Body of pancreas (tissue), 4 donors: ENCODE measurements around the gene MYO6. TPM values are rescaled to one million over a fixed set of nuclear protein-coding genes. Genes with fewer than 3 reads are reported as not detected.

Experiments used
- ATAC-seq: fragments of 150-250 bp; one replicate; pipeline ENCODE4 v1.9.1; 2016
- DNase-seq, 4 donors: peaks; one replicate each; pipeline ENCODE4 v3.0.0-alpha.2; 2019
- H3K27ac ChIP-seq, 4 donors: fragments of 200-600 bp; sonication (generic); 1 replicate in 3 of 4; 2 replicates in 1 of 4; pipeline versions ENCODE4 v1.5.1 to v1.6.1; 2016 to 2019; ENCODE audit warnings: mild to moderate bottlenecking in 1 of 4, mixed read lengths in 1 of 4, moderate library complexity in 1 of 4
- H3K27me3 ChIP-seq, 2 donors: fragments of 200-600 bp; sonication (generic); one replicate each; pipeline ENCODE4 v1.6.0; 2016; ENCODE audit warnings: mild to moderate bottlenecking in 1 of 2
- H3K36me3 ChIP-seq, 2 donors: fragments of 200-600 bp; sonication (generic); replicated peaks in 1 of 2; 2 replicates each; pipeline ENCODE4 v1.5.1; 2016; ENCODE audit warnings: low read depth in 2 of 2; ENCODE audit not compliant: insufficient read depth in 1 of 2
- H3K4me1 ChIP-seq: fragments of 200-600 bp; sonication (generic); one replicate; pipeline ENCODE4 v1.6.0; 2016
- H3K4me3 ChIP-seq, 2 donors: fragments of 200-600 bp; sonication (generic); 1 replicate in 1 of 2; 2 replicates in 1 of 2; pipeline ENCODE4 v1.5.1; 2016 to 2019
- H3K9me3 ChIP-seq, 3 donors: fragments of 200-600 bp; sonication (generic); 1 replicate in 2 of 3; 2 replicates in 1 of 3; pipeline ENCODE4 v1.5.1; 2016
- POLR2A ChIP-seq, 3 donors: fragments of 450-650 bp; IDR thresholded peaks; one replicate each; pipeline ENCODE4 v1.6.1; 2016; ENCODE audit warnings: antibody characterized with exemption in 3 of 3, mild to moderate bottlenecking in 2 of 3
- WGBS, 2 donors: methylation state at CpG; one replicate each; pipeline ENCODE4 v1.1.5; 2017; 5-methylcytosine and 5-hydroxymethylcytosine counted together
- intact Hi-C: fragments of 100-400 bp; cut with DNase I; formaldehyde crosslinking; loops from one replicate; pipeline ENCODE4 v1.15.1; 2023
- total RNA-seq, 2 donors: library from RNA; depleted of rRNA; stranded (reverse); fragments of >200 nt; gene quantifications; one replicate each; pipeline ENCODE4 v1.1.0, GENCODE V29; 2016
- TF ChIP-seq, protein P1 (sequence below), 7 experiments: fragments of 450-650 bp in 4 of 7; fragments of 200-600 bp in 3 of 7; sonication (generic) in 3 of 7; IDR thresholded peaks; one replicate each; pipeline ENCODE4 v1.5.1; 2016 to 2019; ENCODE audit warnings: antibody characterized with exemption in 7 of 7

MYO6 gene
- total RNA-seq, 2 donors from 2014 or later: 21.0 to 29.7 TPM

- Histone ChIP-seq H3K4me3 (no peak overlapping the region), H3K27ac (no peak overlapping the region), H3K36me3 (peaks cover 0 to 2% of the 10 kb centered on the region in 2 donors), H3K9me3 (no peaks in the 10 kb centered on the region), H3K4me1 (no peaks in the 10 kb centered on the region), H3K27me3 (no peaks in the 10 kb centered on the region)
- intact Hi-C loops: no loop called here
- DNase-seq: no peak
- no peak for ATAC-seq
- TF ChIP-seq POLR2A (IDR thresholded peaks at IDR 0.05): no peak
- TF ChIP-seq, protein P1, sequence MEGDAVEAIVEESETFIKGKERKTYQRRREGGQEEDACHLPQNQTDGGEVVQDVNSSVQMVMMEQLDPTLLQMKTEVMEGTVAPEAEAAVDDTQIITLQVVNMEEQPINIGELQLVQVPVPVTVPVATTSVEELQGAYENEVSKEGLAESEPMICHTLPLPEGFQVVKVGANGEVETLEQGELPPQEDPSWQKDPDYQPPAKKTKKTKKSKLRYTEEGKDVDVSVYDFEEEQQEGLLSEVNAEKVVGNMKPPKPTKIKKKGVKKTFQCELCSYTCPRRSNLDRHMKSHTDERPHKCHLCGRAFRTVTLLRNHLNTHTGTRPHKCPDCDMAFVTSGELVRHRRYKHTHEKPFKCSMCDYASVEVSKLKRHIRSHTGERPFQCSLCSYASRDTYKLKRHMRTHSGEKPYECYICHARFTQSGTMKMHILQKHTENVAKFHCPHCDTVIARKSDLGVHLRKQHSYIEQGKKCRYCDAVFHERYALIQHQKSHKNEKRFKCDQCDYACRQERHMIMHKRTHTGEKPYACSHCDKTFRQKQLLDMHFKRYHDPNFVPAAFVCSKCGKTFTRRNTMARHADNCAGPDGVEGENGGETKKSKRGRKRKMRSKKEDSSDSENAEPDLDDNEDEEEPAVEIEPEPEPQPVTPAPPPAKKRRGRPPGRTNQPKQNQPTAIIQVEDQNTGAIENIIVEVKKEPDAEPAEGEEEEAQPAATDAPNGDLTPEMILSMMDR (IDR thresholded peaks at IDR 0.05): no peak
Observed at GRCh38 chr6:75824160-75824559, 75.1 kb downstream of the MYO6 start.

- Histone ChIP-seq H3K36me3 (no peaks in the 10 kb centered on the region), H3K4me1 (no peaks in the 10 kb centered on the region), H3K9me3 (no peaks in the 10 kb centered on the region), H3K27ac (no peak overlapping the region), H3K27me3 (no peaks in the 10 kb centered on the region), H3K4me3 (no peak overlapping the region)
- intact Hi-C loops: no loop called here
- TF ChIP-seq, protein P1 (IDR thresholded peaks at IDR 0.05): no peak
- TF ChIP-seq POLR2A (IDR thresholded peaks at IDR 0.05): no peak
- WGBS, 2 donors: 100% methylated on average over 1 of the region's 1 CpG
- no peak for ATAC-seq
- no peak for DNase-seq
Observed at GRCh38 chr6:75827163-75827562, 78.1 kb downstream of the MYO6 start.

- H3K27ac ChIP-seq: no peak overlapping the region
- DNase-seq (no peak), ATAC-seq (no peak)
- intact Hi-C loops: no loop called here
- TF ChIP-seq, protein P1 (IDR thresholded peaks at IDR 0.05): no peak
- TF ChIP-seq POLR2A (IDR thresholded peaks at IDR 0.05): no peak
- H3K27me3 ChIP-seq: no peaks in the 10 kb centered on the region
- peaks cover 0 to 3% of the 10 kb centered on the region in 2 donors for H3K36me3 ChIP-seq
- no peaks in the 10 kb centered on the region for H3K4me1 ChIP-seq
- no peaks in the 10 kb centered on the region for H3K9me3 ChIP-seq
- 95% methylated on average over 12 of the region's 12 CpGs for WGBS, 2 donors
- H3K4me3 ChIP-seq: no peak overlapping the region
Observed at GRCh38 chr6:75830959-75831885, 82.2 kb downstream of the MYO6 start.

GRCh38 chr6:75834447-75834846 lies 85.4 kb downstream of the MYO6 start:
- Histone ChIP-seq H3K4me1 (no peaks in the 10 kb centered on the region), H3K4me3 (no peak overlapping the region), H3K27ac (no peak overlapping the region), H3K9me3 (no peaks in the 10 kb centered on the region), H3K27me3 (no peaks in the 10 kb centered on the region), H3K36me3 (peaks cover 0 to 5% of the 10 kb centered on the region in 2 donors)
- intact Hi-C loops: no loop called here
- DNase-seq: no peak
- TF ChIP-seq, protein P1 (IDR thresholded peaks at IDR 0.05): no peak
- TF ChIP-seq POLR2A (IDR thresholded peaks at IDR 0.05): no peak
- ATAC-seq: no peak

- no peak for ATAC-seq
- H3K36me3 ChIP-seq: peaks cover 0 to 2% of the 10 kb centered on the region in 2 donors
- no peak overlapping the region for H3K27ac ChIP-seq
- no peak for TF ChIP-seq POLR2A (IDR thresholded peaks at IDR 0.05)
- TF ChIP-seq, protein P1 (IDR thresholded peaks at IDR 0.05): no peak
- intact Hi-C loops: no loop called here
- H3K27me3 ChIP-seq: no peaks in the 10 kb centered on the region
- H3K4me1 ChIP-seq: peaks cover 5% of the 10 kb centered on the region
- no peak for DNase-seq
- no peak overlapping the region for H3K4me3 ChIP-seq
- peaks cover 0 to 5% (median 0%) of the 10 kb centered on the region in 3 donors for H3K9me3 ChIP-seq
- 89 to 93% methylated on average over 4 of the region's 4 CpGs for WGBS, 2 donors
Observed at GRCh38 chr6:75842191-75842590, 93.2 kb downstream of the MYO6 start.
